Osteocyte (in vitro differentiated cells): Measurements from ENCODE around the gene RBM10. TPM values are rescaled to one million over a fixed set of nuclear protein-coding genes. Genes with fewer than 3 reads are reported as not detected.
A peak's percentile ranks its signal among the peaks of the same experiment; 100 is the strongest.

ENCODE experiments used
- DNase-seq: peaks from one replicate; pipeline ENCODE4 v3.0.0; 2021; ENCODE audit warnings: mixed read lengths; ENCODE audit not compliant: unreplicated experiment; ENCODE audit errors: extremely low spot score
- H3K27ac Mint-ChIP-seq: one replicate; pipeline ENCODE4 v1.8.0; 2021; ENCODE audit warnings: mild to moderate bottlenecking, mixed read lengths; ENCODE audit not compliant: unreplicated experiment
- H3K27me3 Mint-ChIP-seq: one replicate; pipeline ENCODE4 v1.8.0; 2021; ENCODE audit warnings: mixed read lengths; ENCODE audit not compliant: unreplicated experiment
- H3K36me3 Mint-ChIP-seq: one replicate; pipeline ENCODE4 v1.8.0; 2021; ENCODE audit warnings: mixed read lengths; ENCODE audit not compliant: unreplicated experiment
- H3K4me1 Mint-ChIP-seq: one replicate; pipeline ENCODE4 v1.8.0; 2021; ENCODE audit warnings: mixed read lengths; ENCODE audit not compliant: unreplicated experiment
- H3K4me3 Mint-ChIP-seq: one replicate; pipeline ENCODE4 v1.8.0; 2021; ENCODE audit warnings: mild to moderate bottlenecking, moderate library complexity, mixed read lengths; ENCODE audit not compliant: unreplicated experiment
- H3K9me3 Mint-ChIP-seq: one replicate; pipeline ENCODE4 v1.8.0; 2021; ENCODE audit warnings: mixed read lengths; ENCODE audit not compliant: unreplicated experiment
- total RNA-seq: library from RNA; stranded (reverse); gene quantifications from 2 replicates; pipeline ENCODE4 v1.2.1, GENCODE V29; 2021
- TF ChIP-seq, protein P1 (sequence below): fragments of 200-600 bp; sonication (generic); IDR thresholded peaks from 2 replicates; pipeline ENCODE4 v1.5.0; 2021; ENCODE audit warnings: antibody characterized with exemption, mild to moderate bottlenecking, moderate library complexity

The RBM10 gene
- total RNA-seq, 1 donor from 2014 or later: 36.9 TPM

DNA sequence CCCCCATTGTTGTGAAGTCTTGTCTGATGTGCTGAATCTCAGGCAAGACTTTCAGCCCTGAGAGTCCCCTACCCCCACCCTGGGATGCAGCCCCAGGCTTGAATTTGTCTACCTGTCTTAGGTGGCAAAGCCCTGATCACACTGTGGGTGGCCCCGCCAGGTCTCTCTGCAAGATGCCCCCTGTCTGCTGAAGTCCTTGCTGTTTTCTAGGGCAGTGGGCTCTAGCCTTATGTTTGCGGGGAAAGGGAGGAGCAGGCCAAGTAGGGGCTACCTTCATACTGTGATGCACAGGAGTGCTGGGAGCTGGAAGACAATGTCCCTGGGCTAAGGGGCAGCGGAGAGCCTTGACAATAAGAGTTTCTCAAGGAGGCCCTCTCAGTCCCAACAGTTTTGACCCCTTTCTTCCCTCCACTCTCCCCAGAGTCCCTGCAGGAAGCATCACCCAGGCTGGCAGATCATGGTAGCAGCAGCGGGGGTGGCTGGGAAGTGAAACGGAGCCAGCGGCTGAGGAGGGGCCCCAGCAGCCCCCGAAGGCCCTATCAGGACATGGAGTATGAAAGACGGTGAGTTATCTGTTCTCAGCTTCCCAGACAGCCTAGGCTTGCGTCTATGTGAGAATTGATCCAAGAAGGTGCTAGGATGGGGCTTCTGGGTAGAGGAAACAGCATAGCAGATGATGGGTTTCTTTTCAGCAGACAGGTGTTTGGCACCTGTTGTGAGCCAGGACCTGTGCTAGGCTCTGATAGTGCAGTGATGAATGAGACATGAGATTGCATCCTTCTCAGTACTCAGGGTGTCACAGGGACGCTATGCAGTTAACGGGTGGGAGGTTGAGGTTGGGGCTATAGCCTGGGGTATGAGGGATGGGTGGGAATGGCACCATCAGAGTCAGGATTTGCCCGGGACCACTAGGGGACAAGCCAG, 2.2 kb downstream of the RBM10 start:
- Mint-ChIP-seq H3K4me1 (peaks cover 17% of the 10 kb centered on the region), H3K4me3 (peak overlapping the region; percentile 4), H3K27ac (peak overlapping the region; percentile 31), H3K36me3 (peaks cover 5% of the 10 kb centered on the region), H3K27me3 (no peaks in the 10 kb centered on the region), H3K9me3 (no peaks in the 10 kb centered on the region)
- TF ChIP-seq, protein P1, sequence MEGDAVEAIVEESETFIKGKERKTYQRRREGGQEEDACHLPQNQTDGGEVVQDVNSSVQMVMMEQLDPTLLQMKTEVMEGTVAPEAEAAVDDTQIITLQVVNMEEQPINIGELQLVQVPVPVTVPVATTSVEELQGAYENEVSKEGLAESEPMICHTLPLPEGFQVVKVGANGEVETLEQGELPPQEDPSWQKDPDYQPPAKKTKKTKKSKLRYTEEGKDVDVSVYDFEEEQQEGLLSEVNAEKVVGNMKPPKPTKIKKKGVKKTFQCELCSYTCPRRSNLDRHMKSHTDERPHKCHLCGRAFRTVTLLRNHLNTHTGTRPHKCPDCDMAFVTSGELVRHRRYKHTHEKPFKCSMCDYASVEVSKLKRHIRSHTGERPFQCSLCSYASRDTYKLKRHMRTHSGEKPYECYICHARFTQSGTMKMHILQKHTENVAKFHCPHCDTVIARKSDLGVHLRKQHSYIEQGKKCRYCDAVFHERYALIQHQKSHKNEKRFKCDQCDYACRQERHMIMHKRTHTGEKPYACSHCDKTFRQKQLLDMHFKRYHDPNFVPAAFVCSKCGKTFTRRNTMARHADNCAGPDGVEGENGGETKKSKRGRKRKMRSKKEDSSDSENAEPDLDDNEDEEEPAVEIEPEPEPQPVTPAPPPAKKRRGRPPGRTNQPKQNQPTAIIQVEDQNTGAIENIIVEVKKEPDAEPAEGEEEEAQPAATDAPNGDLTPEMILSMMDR: no peak
- DNase-seq: no peak

DNA sequence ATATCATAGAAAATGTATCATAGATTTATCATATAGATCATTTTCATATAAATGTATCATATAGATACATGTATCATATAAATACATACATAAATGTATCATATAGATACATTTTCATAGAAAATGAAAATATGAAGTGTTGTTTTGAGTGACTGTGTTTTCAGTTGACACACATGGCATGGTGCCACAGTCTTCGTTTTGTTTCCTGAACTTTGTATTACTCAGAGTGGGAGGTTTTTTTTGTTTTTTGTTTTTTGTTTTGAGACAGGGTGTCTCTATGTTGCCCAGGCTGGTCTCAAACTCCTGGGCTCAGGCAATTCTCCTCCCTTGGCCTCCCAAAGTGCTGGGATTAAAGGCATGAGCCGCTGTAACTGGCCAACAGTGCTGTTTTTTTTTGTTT, 3.9 kb downstream of the RBM10 start:
- DNase-seq: no peak
- TF ChIP-seq, protein P1: no peak
- H3K4me3 Mint-ChIP-seq: no peak overlapping the region
- H3K9me3 Mint-ChIP-seq: no peaks in the 10 kb centered on the region
- peaks cover 5% of the 10 kb centered on the region for H3K36me3 Mint-ChIP-seq
- no peak overlapping the region for H3K27ac Mint-ChIP-seq
- H3K4me1 Mint-ChIP-seq: peaks cover 12% of the 10 kb centered on the region
- H3K27me3 Mint-ChIP-seq: no peaks in the 10 kb centered on the region

DNA sequence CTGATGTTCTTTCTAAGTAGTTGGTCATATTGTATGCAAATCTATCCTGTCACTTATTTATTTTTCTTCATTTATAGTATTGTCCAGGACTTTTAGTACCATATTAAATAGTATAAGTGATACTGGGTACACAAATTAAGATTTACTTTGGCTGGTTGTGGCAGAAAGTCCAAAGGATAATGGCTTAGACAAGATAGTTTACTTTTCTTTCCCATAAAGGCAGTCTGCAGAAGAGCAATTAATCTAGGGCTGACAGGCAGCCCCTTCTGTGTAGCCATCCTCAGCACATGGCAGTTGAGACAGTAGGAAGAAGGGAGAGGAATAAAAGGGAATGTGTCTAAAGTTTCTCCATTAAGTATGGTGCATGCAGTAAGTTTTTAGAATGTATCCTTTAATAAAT, 6.4 kb downstream of the RBM10 start:
- Mint-ChIP-seq H3K27ac (no peak overlapping the region), H3K27me3 (no peaks in the 10 kb centered on the region), H3K4me1 (peaks cover 7% of the 10 kb centered on the region), H3K9me3 (no peaks in the 10 kb centered on the region), H3K36me3 (peaks cover 5% of the 10 kb centered on the region), H3K4me3 (no peak overlapping the region)
- TF ChIP-seq, protein P1: no peak
- DNase-seq: no peak

DNA sequence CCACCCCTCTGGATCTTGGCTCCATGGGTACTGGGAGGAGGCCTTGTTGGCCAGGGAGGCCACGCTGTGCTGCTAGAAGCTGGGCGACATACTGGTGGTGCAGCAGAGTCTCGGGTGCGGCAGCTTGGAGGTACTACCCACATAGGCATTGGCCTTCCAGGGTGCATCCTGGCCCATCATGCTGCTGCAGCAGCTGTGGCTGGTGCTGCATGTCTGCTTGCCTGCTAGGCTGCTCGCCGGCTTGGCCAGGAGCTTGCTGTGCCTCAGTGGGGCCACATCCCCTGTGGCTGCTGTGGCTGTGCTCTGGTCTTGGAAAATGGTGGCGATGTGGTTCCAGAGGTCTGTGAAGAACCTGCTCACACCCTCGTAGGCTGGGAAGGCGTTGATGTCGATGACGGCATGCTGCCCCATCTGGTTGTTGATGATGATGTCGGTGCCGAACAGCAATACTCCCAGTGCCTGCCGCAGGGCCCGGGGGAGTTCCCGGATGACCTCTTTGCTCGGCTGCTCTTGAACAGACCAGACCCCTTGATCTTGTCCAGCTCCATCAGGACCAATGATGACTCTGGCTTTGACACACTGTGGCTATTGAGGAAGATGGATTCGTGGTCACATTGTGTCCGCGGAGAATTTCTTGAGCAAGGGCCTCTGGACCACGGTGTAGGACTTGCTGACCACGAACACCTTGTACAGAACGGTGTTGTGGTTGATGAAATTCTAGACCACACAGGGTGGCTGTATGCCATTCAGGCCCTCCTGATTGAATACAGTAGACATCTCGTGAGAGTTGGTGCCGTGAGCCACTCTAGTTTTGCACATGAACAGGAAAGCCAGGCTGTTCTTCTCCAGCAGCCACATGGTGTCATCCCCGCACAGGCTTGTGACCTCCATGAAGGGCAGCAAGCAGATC, 11.8 kb downstream of the RBM10 start:
- DNase-seq: no peak
- H3K36me3 Mint-ChIP-seq: peaks cover 5% of the 10 kb centered on the region
- H3K27ac Mint-ChIP-seq: no peak overlapping the region
- no peaks in the 10 kb centered on the region for H3K27me3 Mint-ChIP-seq
- no peaks in the 10 kb centered on the region for H3K4me1 Mint-ChIP-seq
- TF ChIP-seq, protein P1: no peak
- H3K9me3 Mint-ChIP-seq: no peaks in the 10 kb centered on the region
- no peak overlapping the region for H3K4me3 Mint-ChIP-seq

DNA sequence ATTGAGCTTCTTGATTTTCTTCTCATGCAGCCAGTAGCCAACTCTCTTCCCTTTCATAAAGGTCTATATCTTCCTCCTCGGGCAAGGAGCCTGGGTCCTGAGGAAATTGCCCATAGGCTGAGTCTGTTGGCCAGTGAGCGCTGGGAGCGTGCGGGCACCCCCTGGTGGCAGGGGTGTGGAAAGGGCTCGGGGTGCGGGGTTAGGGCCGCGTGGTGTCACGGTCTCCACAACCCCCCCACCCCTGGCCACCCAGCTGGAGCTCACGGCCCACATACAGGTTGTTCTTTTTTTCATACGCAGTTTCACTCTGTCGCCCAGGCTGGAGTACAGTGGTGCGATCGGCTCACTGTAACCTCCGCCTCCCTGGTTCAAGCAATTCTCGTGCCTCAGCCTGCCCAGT, 13.1 kb downstream of the RBM10 start:
- Mint-ChIP-seq H3K9me3 (no peaks in the 10 kb centered on the region), H3K36me3 (peaks cover 5% of the 10 kb centered on the region), H3K4me3 (no peak overlapping the region), H3K27me3 (no peaks in the 10 kb centered on the region), H3K27ac (no peak overlapping the region), H3K4me1 (no peaks in the 10 kb centered on the region)
- TF ChIP-seq, protein P1: no peak
- DNase-seq: no peak
